HG03196 (cell line): ENCODE measurements around the gene AEBP1.

Experiments
- ATAC-seq: cut with Tn5 transposase; IDR thresholded peaks from one replicate; pipeline ENCODE4 v1.9.1; 2021; ENCODE audit not compliant: unreplicated experiment

Gene AEBP1

DNA sequence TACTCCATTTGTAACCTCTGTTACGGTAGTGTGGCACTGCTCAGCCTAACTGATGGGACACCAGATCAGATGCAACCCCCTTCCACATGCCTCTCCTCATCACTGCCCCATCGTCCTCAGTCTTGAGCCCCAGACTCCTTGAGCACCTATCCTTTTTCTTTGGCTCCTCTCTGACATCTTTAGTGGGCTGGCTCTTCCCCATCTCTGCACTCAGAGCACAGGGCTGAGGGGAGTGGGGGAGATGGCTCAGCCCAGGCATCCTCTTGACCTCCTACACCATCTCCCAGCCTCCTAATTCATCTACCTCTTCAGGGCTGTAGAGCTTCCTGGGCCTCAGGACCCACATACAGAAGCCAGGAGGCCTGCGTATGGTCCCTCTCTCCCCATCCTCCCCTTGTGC lies 20.3 kb upstream of the AEBP1 start:
- no peak for ATAC-seq

GRCh38 chr7:44084701-44085100 lies 19.4 kb upstream of the AEBP1 start:
- ATAC-seq: no peak

GRCh38 chr7:44085546-44085945 lies 18.6 kb upstream of the AEBP1 start:
- no peak for ATAC-seq

GRCh38 chr7:44086627-44087026 lies 17.5 kb upstream of the AEBP1 start:
- ATAC-seq: no peak

DNA sequence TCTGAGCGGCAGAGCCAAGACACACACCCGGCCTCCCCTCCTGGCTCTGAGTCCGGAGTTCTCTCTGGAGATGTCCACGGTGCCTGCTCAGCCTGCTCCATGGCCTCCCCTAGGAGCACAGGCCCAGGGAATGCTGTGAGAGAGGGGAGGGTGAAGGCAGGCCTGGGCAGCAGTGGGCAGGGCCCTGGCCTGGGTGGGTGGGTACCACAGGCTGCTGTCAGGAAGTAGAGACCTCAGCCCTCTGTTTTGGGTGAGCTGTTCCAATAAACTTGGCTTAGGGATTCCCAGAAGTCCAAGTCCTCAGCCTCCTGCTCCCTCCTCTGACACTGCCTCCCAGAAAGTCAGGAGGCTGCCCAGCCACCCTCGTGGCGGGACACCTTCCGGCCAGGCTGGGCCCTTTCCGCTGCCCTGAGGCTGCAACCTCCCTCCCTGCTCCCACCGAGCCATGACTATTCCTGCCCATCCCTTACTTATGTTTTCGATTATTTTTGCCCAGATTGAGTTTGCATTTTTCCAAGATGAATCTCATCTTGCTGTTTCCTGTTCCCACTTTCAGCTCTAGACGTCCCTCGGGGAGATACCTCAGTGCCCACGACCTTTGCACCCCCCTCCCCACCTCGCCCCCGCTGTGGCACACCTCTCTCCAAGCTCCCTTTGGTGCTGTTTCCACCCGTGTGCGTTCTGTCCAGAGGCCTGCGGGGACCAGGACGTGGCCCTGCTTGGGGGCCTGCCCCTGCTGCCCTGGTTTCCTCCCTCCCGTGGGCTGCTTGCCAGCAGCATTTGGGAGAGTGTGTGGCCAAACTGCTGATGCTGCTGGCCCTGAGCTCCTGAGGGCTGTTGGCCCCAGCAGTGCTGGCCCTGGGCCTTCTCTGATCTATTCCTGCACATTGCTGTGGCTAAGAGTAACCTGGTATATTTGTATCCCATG lies 16.0 kb upstream of the AEBP1 start:
- no peak for ATAC-seq

GRCh38 chr7:44093102-44093641 lies 11.0 kb upstream of the AEBP1 start:
- ATAC-seq: no peak

DNA sequence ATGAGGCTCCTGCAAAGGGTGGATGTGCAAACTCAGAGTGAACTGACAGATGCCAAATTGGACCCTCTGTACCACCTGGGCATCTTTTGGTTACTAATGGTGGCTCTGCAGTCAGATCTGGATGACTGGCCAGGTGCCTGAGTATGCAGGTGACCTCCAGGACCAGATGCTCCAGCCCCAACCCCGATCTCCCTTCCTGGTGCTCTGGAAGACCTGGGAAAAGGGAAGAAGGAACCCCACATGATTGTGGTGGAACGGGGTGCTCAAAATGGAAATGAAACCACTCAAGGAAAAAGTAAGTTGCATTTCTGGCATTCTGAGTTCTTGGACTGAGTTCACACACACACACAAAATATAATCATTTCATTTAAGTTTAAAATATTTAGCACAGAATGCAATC lies 9.8 kb upstream of the AEBP1 start:
- no peak for ATAC-seq

DNA sequence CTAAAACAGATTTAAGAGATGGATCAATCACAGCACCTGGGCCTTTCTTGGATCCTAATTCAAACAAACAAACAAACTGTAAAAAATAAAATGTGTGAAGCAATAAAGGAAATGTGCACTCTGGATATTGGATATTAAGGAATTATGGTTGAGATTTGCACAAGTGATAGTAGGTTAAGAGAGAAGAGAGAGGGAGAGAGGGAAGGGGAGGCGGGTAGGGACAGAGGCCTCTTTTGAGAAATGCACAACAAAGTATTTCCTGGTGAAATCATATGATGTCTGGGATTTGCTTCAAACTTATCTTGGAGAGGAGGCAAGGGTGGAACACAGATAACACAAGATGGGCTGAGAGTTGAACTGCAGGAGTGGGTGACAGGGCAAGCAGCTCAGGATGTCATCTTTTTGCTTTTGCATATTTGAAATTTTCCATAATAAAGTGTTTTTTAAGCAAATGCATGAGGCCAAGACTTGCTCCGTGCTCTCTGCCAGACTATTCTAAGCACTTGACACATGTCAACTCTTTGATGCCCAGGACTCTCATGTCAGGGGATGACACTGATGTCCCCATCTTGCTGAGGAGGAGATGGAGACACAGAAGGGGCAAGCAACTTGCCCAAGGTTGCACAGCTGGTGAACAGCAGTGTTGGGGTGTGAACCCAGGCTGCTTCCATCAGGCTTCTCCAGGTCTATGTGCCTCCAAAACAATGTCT lies 9.1 kb upstream of the AEBP1 start:
- no peak for ATAC-seq

- no peak for ATAC-seq
These were observed 8.4 kb upstream of the AEBP1 start for GRCh38 chr7:44095781-44096180.

GRCh38 chr7:44096326-44096881 lies 7.7 kb upstream of the AEBP1 start:
- no peak for ATAC-seq

DNA sequence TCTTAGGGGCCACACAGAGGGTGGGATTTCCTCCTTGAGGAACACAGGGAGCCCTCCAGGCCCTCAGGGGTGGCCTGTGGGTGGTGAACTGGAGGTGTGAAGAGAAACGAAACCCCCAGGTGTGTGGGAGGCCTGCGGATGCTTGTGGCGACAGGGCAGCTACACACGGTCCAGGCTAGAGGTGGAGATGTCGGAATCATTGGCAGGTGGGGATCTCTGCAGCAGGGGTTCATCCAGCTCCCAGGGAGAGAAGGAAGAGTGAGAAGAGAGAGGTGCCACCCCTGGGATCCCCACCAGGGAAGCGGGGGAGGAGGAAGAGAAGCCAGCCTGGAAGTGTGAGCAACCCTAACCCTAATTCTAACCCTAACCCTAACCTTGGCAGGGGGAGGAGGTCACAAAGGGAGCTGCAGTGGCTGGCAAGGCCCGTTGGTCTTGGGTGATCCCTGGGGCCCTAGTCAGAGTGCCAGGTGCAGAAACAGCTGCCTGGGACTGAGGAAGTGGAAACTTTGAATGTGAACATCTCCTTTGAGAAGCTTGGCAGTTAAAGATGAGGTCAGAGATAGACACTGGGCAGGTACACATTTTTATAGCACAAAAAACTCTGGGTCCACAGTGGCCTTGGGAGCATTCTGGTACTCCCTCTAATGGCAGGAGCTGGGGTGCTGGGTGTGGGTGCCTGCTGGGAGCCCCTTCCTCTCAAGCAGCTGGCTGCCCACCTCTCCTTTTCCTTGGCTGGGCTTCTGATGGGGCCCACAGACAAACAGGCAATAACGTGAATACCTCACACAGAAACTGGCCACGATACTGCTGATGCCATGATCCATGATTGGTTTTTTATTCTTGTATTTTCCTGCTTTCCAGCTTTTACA lies 6.8 kb upstream of the AEBP1 start:
- ATAC-seq: peak; percentile 47

DNA sequence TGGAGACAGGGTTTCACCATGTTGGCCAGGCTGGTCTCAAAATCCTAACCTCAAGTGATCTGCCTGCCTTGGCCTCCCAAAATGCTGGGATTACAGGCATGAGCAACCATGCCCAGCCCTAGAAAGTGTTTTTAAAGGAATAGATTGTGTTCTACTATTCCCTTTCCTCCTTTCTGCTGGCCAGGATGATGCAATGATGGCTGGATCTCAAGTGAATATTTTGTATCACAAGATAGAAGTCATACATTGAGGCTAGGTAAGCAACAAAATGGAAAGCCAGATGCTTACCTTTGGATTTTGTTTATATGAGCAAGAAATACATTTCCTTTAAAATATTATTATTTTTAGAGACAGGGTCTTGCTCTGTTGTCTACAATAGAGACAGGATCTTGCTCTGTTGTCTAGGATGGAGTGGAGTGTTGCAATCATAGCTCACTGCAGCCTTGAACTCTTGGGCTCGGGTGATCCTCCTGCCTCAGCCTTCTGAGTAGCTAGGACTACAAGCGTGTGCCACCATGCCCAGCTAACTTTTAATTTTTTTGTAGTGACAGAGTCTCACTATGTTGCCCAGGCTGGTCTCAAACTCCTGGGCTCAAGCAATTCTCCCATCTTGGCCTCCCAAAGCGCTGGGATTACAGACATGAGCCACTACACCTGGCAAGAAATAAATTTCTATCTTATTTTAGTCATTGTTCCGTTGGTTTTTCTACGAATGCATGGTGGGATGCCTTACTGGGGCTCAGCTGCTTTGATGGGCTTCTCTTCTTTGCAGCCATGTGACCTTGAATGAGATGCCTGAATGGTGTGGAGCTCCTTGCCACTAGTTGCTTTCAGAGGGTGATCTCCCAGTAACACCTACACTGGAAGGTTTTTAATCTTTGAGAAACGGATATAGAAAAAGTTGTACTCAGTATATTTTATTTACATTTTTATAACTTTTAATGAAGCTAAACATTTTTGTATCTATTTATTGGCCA lies 5.8 kb upstream of the AEBP1 start:
- no peak for ATAC-seq

- no peak for ATAC-seq
These were observed 4.5 kb upstream of the AEBP1 start for GRCh38 chr7:44099669-44100068.

- no peak for ATAC-seq
These were observed 3.5 kb upstream of the AEBP1 start for GRCh38 chr7:44100458-44101302.

GRCh38 chr7:44101303-44101965 lies 2.7 kb upstream of the AEBP1 start:
- no peak for ATAC-seq

DNA sequence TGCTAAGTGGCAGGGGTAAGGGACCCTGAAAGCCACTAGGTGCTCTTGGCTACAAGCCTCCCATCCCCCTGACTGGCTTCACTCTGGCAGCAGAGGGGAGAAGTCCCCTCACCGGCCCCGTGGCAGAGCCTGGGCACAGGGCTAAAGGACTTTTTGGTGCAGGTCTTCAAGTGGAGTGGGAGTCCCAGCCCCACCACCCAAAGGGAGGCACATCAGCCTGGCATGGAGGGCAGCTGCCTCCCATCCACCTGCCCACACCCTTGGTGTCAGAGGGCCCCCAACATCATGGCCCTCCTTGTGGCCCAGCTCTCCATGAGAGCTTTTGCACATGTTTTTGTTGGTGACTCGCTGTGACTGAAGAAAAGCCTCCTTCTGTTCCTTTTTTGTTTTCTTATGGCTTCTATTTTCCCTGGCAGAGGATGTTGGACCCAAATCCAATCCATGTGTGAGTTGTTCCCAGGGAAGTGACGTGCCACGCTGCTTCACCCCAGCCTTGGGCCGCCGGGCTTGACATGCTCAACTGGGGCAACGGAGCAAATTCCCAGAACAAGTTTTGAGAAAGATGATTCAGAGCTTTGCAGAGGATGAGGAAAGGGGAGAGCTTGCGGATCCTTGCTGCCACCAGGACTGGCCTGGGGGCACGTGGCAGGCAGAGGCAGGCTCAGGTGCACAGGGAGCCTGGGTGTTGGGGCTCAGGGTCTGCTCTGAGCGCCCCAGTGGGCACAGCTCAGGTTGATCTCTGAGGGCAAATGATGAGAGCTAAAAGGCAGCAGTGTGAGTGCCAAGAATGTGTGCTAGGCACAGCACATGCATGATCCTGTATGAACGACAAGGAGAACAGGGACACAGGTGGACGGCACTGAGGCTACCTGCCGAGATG lies 1.9 kb upstream of the AEBP1 start:
- ATAC-seq: no peak
